Measurements from ENCODE around the gene OLFM2. TPM values are rescaled to one million over a fixed set of nuclear protein-coding genes. Genes with fewer than 3 reads are reported as not detected.
A peak's percentile ranks its signal among the peaks of the same experiment; 100 is the strongest.
"Not testable (repeated sequence)": the region's sequence is repeated elsewhere in the genome, so short reads cannot be mapped to it uniquely, and the experiment has no call there.

The OLFM2 gene
- total RNA-seq, 1 donor from 2014 or later: 13.8 TPM

- intact Hi-C loops (cut with DNase I): no loop called here
- H3K4me1 ChIP-seq: peaks cover 19% of the 10 kb centered on the region
- H3K36me3 ChIP-seq: peaks cover 0 to 37% of the 10 kb centered on the region in 2 donors
- H3K27ac ChIP-seq: peak overlapping the region; percentile 69
- no peaks in the 10 kb centered on the region for H3K9me3 ChIP-seq
- DNase-seq (ENCODE audit: extremely low spot score in 2 of 2): no peak
- TF ChIP-seq POLR2AphosphoS5 (IDR thresholded peaks at IDR 0.05; ENCODE audit: insufficient read depth in 1 of 2, low read depth in 1 of 2) (peak; percentile 30 to 42), POLR2A (IDR thresholded peaks at IDR 0.05) (no peak)
- TF ChIP-seq, protein P1, sequence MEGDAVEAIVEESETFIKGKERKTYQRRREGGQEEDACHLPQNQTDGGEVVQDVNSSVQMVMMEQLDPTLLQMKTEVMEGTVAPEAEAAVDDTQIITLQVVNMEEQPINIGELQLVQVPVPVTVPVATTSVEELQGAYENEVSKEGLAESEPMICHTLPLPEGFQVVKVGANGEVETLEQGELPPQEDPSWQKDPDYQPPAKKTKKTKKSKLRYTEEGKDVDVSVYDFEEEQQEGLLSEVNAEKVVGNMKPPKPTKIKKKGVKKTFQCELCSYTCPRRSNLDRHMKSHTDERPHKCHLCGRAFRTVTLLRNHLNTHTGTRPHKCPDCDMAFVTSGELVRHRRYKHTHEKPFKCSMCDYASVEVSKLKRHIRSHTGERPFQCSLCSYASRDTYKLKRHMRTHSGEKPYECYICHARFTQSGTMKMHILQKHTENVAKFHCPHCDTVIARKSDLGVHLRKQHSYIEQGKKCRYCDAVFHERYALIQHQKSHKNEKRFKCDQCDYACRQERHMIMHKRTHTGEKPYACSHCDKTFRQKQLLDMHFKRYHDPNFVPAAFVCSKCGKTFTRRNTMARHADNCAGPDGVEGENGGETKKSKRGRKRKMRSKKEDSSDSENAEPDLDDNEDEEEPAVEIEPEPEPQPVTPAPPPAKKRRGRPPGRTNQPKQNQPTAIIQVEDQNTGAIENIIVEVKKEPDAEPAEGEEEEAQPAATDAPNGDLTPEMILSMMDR (IDR thresholded peaks at IDR 0.05): peak; percentile 22 to 50 (median 34)
- no peaks in the 10 kb centered on the region for H3K27me3 ChIP-seq
- H3K4me3 ChIP-seq: no peak overlapping the region
Observed at GRCh38 chr19:9847087-9847671, 89.1 kb downstream of the OLFM2 start.

DNA sequence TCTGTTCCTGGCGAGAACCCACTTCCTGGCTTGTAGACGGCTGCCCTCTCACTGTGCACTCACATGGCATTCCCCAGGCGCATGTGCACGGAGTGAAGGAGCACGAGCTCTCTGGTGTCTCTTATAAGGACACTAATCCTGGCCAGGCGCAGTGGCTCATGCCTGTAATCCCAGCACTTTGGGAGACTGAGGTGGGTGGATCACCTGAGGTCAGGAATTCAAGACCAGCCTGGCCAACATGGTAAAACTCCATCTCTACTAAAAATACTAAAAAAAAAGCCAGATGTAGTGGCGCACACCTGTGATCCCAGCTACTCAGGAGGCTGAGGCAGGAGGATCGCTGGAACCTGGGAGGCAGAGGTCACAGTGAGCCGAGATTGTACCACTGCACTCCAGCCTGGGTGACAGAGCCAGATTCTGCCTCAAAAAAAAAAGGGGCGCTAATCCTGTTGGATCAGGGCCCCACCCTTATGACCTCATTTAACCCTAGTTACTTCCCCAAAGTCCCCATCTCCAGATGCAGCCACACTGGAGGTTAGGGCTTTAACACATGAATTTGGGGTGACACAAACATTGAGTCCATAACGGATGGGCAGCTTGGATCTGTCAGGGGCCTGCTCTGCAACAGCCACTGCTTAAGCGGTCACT, 92.6 kb downstream of the OLFM2 start:
- H3K27ac ChIP-seq; H3K27me3 ChIP-seq; H3K9me3 ChIP-seq; H3K4me3 ChIP-seq; intact Hi-C loops (cut with DNase I); DNase-seq (ENCODE audit: extremely low spot score in 2 of 2): not testable (repeated sequence)
- H3K4me1 ChIP-seq: peaks cover 19% of the 10 kb centered on the region
- peaks cover 0 to 62% of the 10 kb centered on the region in 2 donors for H3K36me3 ChIP-seq

GRCh38 chr19:9842834-9843625, 93.3 kb downstream of the OLFM2 start:
- Histone ChIP-seq H3K36me3 (peaks cover 0 to 61% of the 10 kb centered on the region in 2 donors), H3K27me3 (no peaks in the 10 kb centered on the region), H3K4me3 (no peak overlapping the region), H3K9me3 (no peaks in the 10 kb centered on the region), H3K27ac (no peak overlapping the region), H3K4me1 (peaks cover 19% of the 10 kb centered on the region)
- intact Hi-C loops (cut with DNase I): no loop called here
- no peak for DNase-seq (ENCODE audit: extremely low spot score in 2 of 2)
- TF ChIP-seq, protein P1 (IDR thresholded peaks at IDR 0.05): no peak
- TF ChIP-seq POLR2AphosphoS5 (IDR thresholded peaks at IDR 0.05; ENCODE audit: insufficient read depth in 1 of 2, low read depth in 1 of 2) (no peak), POLR2A (IDR thresholded peaks at IDR 0.05) (no peak)

DNA sequence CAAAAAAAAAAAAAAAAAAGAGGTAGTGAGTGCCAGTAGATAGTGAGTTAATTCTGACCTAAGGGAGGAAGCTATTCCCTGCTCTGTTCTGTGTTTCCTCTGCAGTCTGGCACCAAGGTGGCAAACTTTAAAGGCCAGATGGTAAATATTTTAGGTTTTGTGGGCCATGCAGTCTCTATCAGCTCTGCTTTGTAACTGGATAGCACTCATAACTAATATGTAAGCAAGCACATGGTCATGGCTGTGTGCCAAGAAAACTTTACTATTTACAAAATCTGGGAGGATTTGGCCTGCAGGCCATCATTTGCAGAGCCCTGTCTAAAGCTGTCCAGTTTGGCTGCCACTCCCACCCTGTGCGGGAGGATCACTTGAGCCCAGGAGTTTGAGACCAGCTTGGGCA, 96.9 kb downstream of the OLFM2 start:
- no peak overlapping the region for H3K27ac ChIP-seq
- H3K9me3 ChIP-seq: no peaks in the 10 kb centered on the region
- H3K27me3 ChIP-seq: no peaks in the 10 kb centered on the region
- H3K4me1 ChIP-seq: peaks cover 25% of the 10 kb centered on the region
- TF ChIP-seq, protein P1 (IDR thresholded peaks at IDR 0.05): no peak
- no peak for TF ChIP-seq POLR2A (IDR thresholded peaks at IDR 0.05)
- TF ChIP-seq POLR2AphosphoS5 (IDR thresholded peaks at IDR 0.05; ENCODE audit: insufficient read depth in 1 of 2, low read depth in 1 of 2): no peak
- intact Hi-C loops (cut with DNase I): no loop called here
- DNase-seq (ENCODE audit: extremely low spot score in 2 of 2): no peak
- peaks cover 0 to 56% of the 10 kb centered on the region in 2 donors for H3K36me3 ChIP-seq
- H3K4me3 ChIP-seq: no peak overlapping the region

DNA sequence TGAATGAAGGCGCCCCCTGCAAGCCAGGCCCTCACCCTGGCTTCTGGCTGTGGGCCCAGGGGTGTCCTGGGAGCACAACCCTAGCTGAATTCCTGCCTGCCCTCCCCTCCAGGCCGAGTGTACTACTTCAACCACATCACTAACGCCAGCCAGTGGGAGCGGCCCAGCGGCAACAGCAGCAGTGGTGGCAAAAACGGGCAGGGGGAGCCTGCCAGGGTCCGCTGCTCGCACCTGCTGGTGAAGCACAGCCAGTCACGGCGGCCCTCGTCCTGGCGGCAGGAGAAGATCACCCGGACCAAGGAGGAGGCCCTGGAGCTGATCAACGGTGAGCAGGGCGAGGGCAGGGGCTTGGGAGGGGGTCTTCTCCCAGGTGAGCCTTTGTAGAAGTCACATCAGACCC, 98.0 kb downstream of the OLFM2 start:
- Histone ChIP-seq H3K36me3 (peaks cover 0 to 45% of the 10 kb centered on the region in 2 donors), H3K4me1 (peaks cover 29% of the 10 kb centered on the region)
- TF ChIP-seq POLR2AphosphoS5 (IDR thresholded peaks at IDR 0.05; ENCODE audit: insufficient read depth in 1 of 2, low read depth in 1 of 2): no peak
- no peak for TF ChIP-seq POLR2A (IDR thresholded peaks at IDR 0.05)
- TF ChIP-seq, protein P1 (IDR thresholded peaks at IDR 0.05): no peak

More for the DNA sequence above, 98.0 kb downstream of the OLFM2 start:
- intact Hi-C loops (cut with DNase I): no loop called here
- no peak for DNase-seq (ENCODE audit: extremely low spot score in 2 of 2)
- H3K4me3 ChIP-seq: no peak overlapping the region
- no peak overlapping the region for H3K27ac ChIP-seq
- H3K27me3 ChIP-seq: no peaks in the 10 kb centered on the region
- H3K9me3 ChIP-seq: no peaks in the 10 kb centered on the region
